T-helper 1 cell treated with Interleukin-12 subunit alpha and Interleukin-12 subunit beta and Interleukin-4 antibody, amounts not matched to agents 30 μg/mL and 1 μg/mL, for 36 hours (primary cell): ENCODE data around the gene TSR1.

Source experiments
- H3K27ac Mint-ChIP-seq: one replicate; pipeline ENCODE4 v1.8.0; 2021; ENCODE audit warnings: mild to moderate bottlenecking, mixed read lengths
- H3K27me3 Mint-ChIP-seq: one replicate; pipeline ENCODE4 v1.8.0; 2021; ENCODE audit warnings: low read depth, mixed read lengths
- H3K36me3 Mint-ChIP-seq: one replicate; pipeline ENCODE4 v1.8.0; 2021; ENCODE audit warnings: low read depth, mixed read lengths
- H3K4me1 Mint-ChIP-seq: one replicate; pipeline ENCODE4 v1.8.0; 2021; ENCODE audit warnings: low read depth, mixed read lengths
- H3K4me3 Mint-ChIP-seq: one replicate; pipeline ENCODE4 v1.8.0; 2021; ENCODE audit warnings: mild to moderate bottlenecking, moderate library complexity, mixed read lengths
- H3K9me3 Mint-ChIP-seq: one replicate; pipeline ENCODE4 v1.8.0; 2021; ENCODE audit warnings: mixed read lengths

TSR1 gene

DNA sequence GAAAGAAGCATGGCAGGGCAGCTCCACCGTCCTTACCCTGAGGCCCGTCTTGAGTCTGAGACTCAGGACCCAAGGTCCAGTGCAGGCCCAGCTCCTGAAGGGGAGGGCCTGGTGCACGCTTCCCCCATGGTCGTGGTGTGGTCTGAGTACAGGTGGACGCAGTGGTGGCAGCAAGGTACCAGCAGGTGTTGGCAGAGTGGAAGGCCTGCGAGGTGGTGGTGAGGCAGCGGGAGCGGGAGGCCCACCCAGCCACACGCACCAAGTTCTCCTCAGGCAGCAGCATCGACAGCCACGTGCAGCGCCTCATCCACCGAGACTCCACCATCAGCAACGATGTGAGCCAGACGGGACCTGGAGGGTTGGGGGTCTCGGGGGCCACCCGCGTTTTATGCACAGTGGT is 36.9 kb upstream of the TSR1 start:
- no peak overlapping the region for H3K27ac Mint-ChIP-seq
- H3K27me3 Mint-ChIP-seq: no peaks in the 10 kb centered on the region
- H3K4me1 Mint-ChIP-seq: no peaks in the 10 kb centered on the region
- H3K9me3 Mint-ChIP-seq: no peaks in the 10 kb centered on the region
- H3K4me3 Mint-ChIP-seq: no peak overlapping the region
- H3K36me3 Mint-ChIP-seq: peaks cover 5% of the 10 kb centered on the region

DNA sequence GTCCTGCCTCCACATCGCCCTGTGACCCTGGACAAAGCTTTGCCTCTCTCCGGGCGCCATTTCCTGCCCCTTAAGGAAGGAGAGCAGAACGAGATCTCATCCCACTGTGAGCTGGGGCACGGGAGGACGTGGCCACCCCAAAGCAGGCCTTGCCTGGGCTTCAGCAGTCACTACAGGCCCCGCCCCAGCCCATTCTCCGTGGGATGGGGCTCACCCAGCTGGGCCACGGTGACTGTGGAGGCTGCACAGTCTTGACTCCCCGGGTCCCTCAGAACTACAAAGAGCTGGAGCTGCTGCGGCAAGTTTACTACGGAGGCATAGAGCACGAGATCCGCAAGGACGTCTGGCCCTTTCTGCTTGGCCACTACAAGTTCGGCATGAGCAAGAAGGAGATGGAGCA is 36.4 kb upstream of the TSR1 start:
- H3K4me3 Mint-ChIP-seq: no peak overlapping the region
- H3K36me3 Mint-ChIP-seq: peaks cover 5% of the 10 kb centered on the region
- no peaks in the 10 kb centered on the region for H3K4me1 Mint-ChIP-seq
- H3K27ac Mint-ChIP-seq: no peak overlapping the region
- no peaks in the 10 kb centered on the region for H3K27me3 Mint-ChIP-seq
- no peaks in the 10 kb centered on the region for H3K9me3 Mint-ChIP-seq

DNA sequence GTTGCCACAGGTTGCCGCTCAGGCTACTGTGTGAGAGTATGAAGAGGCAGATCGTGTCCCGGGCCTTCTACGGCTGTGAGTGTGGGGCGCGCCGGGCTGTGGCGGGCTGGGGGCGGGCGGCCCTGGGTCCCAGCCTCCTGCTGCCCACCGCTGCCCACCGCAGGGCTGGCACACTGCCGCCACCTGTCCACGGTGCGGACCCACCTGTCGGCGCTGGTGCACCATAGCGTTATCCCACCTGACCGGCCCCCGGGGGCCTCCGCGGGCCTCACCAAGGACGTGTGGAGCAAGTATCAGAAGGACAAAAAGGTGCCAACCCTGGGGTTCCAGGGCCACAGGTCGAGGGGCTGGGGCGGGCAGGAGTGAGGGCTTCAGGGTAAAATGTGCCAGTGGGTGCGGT is 35.9 kb upstream of the TSR1 start:
- Mint-ChIP-seq H3K27me3 (no peaks in the 10 kb centered on the region), H3K36me3 (peaks cover 5% of the 10 kb centered on the region), H3K9me3 (no peaks in the 10 kb centered on the region), H3K4me1 (no peaks in the 10 kb centered on the region), H3K4me3 (no peak overlapping the region), H3K27ac (no peak overlapping the region)

DNA sequence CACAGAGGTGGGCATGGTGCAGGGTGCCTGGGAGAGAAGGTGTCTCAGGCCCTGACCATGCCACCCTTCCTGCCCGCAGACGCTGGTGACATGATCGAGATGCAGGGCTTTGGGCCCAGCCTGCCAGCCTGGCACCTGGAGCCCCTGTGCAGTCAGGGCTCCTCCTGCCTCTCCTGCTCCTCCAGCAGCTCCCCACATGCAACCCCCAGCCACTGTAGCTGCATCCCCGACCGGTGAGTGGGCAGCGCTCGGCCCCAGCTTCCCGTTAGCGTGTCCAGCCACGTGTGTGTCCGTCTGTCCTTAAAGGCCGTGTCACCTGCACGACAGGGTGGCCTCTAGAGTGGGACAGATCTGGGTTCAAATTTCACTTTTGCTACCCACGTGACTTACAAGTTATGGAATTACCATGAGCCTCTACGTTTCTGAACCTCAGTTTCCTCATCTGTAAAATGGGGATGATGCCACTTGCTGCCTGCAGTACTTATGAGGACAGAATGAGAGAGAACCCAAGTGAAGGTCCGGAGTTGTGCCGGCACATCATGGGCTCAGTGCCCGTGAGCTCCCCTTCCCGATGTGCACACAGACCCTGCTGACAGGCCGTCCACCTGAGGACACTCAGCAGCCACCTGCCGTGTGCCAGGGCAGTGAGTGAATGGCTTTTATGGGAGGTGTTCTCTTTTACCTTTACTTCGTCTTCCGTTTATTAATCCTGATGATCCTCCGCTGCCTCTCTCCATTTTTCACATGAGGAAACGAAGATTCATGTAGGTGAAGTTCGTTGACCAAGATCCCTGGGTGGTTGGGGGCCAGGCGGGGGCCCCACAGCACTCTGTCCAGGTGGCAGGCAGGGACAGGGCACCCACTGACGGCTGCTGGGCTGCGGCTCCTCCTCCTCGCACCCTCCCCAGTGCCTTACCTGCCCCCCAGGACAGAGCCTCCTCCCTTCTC is 35.2 kb upstream of the TSR1 start:
- Mint-ChIP-seq H3K9me3 (no peaks in the 10 kb centered on the region), H3K36me3 (peaks cover 1% of the 10 kb centered on the region), H3K4me3 (no peak overlapping the region), H3K27ac (no peak overlapping the region), H3K4me1 (no peaks in the 10 kb centered on the region), H3K27me3 (no peaks in the 10 kb centered on the region)

DNA sequence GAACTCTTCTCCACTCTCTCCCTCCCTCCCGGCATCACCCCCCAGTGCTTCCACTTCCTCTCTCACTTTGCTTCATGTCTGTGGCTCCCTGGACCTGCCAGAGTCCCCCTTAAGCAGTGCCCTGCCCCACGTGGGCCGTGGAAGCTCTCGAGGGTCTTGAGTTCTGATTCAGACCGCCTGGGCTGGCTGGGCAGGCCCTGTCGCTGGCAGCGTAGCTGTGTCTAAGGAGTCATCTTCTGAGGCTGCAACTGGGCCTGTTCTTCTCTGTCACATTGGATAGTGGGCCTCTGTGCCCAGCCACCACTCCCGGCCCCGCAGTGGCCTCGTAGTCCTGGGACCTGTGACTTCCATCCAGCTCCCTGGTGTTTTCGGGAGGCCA is 33.9 kb upstream of the TSR1 start:
- Mint-ChIP-seq H3K27ac (peak overlapping the region; percentile 26), H3K27me3 (no peaks in the 10 kb centered on the region), H3K36me3 (peaks cover 1% of the 10 kb centered on the region), H3K4me1 (no peaks in the 10 kb centered on the region), H3K9me3 (no peaks in the 10 kb centered on the region), H3K4me3 (no peak overlapping the region)

DNA sequence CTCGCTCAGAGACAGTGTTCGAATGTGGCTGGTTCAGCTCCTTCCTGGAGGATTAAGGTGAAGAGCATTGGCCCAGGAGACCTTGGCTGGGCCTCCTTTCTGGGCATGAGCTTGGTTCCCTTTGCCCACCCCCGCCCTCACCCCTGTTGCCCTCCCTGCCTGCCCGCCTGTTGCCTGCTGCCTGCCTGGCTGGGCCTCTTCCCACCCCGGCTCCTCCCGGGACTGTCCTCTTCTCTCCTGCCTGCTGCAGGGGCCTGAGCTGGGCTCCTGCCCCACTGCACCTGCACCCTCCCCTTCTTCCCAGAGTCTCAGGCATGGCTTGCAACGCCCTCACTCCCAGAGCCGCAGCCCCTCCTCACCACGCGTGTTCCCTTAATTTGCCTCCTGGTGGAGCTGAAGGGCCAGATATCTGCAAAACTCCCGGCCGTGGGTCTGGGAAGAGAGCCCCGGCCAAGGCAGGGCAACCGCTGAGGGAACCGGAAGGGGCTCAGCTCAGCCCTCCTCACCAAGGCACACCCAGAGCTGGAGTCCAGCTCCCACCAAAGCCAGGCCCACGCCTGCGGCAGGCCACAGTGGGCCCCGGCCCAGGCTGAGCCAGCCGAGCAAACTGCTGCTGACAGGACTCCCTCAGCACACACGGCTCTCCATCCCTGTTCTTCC is 33.4 kb upstream of the TSR1 start:
- H3K4me3 Mint-ChIP-seq: no peak overlapping the region
- H3K9me3 Mint-ChIP-seq: no peaks in the 10 kb centered on the region
- no peaks in the 10 kb centered on the region for H3K4me1 Mint-ChIP-seq
- peaks cover 1% of the 10 kb centered on the region for H3K36me3 Mint-ChIP-seq
- H3K27ac Mint-ChIP-seq: no peak overlapping the region
- no peaks in the 10 kb centered on the region for H3K27me3 Mint-ChIP-seq

DNA sequence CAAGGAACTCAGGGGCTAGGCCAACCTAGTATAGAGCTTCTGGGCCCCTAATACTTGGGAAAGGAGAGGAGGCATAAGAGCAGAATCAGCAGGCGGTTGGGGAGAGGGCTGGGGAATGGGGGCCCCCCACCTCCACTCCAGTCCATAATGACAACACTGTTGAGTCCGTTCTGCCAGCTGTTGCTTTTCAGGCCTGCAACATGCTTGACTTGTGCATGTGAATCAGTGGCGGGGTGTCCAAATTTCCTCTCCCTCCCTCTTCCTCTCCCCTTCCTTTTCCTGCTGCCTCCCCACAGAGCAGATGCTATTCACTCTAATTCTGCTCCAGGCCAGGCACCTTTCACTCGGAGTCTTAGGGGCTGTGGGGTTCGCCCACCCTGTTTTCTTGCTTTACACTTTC is 32.8 kb upstream of the TSR1 start:
- no peaks in the 10 kb centered on the region for H3K4me1 Mint-ChIP-seq
- no peaks in the 10 kb centered on the region for H3K27me3 Mint-ChIP-seq
- peaks cover 1% of the 10 kb centered on the region for H3K36me3 Mint-ChIP-seq
- no peak overlapping the region for H3K4me3 Mint-ChIP-seq
- no peak overlapping the region for H3K27ac Mint-ChIP-seq
- no peaks in the 10 kb centered on the region for H3K9me3 Mint-ChIP-seq

DNA sequence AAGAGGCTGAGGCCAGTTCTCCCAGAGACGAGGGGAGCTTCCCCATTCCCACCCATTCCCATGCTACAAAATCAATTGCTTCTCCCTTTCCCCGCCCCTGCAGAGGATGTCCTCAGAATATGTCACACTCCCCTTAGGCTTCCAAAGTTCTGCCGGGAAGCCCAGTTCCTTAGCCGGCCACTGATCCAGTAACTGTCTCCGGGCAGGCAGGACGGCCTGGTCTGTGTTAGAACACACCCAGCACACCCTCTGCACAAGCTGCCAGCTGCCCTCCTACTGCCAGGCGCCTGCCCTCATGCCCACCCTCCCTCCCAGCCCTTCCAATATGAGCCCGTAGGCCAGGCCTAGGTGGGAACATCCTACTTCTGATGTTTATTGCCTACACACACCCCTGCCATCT is 32.1 kb upstream of the TSR1 start:
- Mint-ChIP-seq H3K27me3 (no peaks in the 10 kb centered on the region), H3K27ac (no peak overlapping the region), H3K36me3 (peaks cover 1% of the 10 kb centered on the region), H3K4me3 (no peak overlapping the region), H3K9me3 (no peaks in the 10 kb centered on the region), H3K4me1 (no peaks in the 10 kb centered on the region)

DNA sequence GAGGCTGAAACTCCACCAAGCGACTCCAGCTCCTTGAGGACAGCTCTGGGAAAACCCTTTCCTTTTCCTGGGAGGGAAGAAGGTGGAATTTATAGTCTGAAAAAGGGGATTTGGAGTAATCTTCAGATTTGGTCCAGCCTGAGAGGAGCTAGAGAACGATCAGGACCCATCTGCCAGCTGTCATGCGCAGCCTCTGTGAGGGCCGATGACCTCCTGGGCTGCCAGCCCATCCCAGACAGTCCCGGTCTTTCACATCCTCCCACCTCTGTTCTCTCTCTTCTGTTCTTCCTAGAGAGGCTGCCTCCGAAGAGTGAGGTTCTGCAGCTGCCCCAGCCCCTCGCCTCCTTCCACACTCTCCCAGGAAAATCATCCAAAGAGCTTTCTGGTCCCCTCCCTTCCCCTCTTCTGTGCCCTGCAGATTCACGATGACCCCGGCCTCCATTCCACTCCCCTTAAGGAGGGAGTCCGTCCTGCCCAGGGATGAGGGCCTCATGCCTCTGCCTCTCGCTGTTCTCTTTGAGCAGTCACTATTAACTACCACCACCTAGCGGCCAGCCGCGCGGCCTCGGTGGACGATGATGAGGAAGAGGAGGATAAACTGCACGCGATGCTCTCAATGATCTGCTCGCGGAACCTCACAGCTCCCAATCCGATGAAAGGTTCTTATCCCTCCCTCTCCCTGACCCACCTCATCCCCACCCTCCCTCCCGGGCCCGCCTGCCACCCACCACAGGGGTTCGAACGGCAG is 30.7 kb upstream of the TSR1 start:
- H3K27me3 Mint-ChIP-seq: no peaks in the 10 kb centered on the region
- H3K4me3 Mint-ChIP-seq: no peak overlapping the region
- no peak overlapping the region for H3K27ac Mint-ChIP-seq
- H3K36me3 Mint-ChIP-seq: peaks cover 4% of the 10 kb centered on the region
- no peaks in the 10 kb centered on the region for H3K9me3 Mint-ChIP-seq
- H3K4me1 Mint-ChIP-seq: no peaks in the 10 kb centered on the region

DNA sequence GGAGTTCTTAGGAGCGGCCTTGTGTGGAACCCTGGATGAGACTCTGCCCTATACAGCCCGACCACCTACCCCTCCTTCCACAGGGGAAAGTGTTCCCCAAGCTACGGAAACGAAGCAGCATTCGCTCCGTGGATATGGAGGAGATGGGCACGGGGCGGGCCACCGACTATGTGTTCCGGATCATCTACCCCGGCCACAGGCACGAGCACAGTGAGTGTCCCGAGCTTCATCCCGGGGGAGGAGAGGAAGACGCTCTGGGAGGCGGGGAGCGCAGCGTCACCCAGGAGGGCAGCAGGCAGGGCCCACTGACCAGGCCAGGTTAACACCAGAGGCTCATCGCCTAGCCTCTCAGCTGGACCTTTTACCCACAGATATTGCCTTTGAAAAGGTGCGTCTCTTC is 28.9 kb upstream of the TSR1 start:
- Mint-ChIP-seq H3K27me3 (no peaks in the 10 kb centered on the region), H3K4me1 (no peaks in the 10 kb centered on the region), H3K4me3 (no peak overlapping the region), H3K36me3 (peaks cover 3% of the 10 kb centered on the region), H3K27ac (no peak overlapping the region), H3K9me3 (no peaks in the 10 kb centered on the region)

DNA sequence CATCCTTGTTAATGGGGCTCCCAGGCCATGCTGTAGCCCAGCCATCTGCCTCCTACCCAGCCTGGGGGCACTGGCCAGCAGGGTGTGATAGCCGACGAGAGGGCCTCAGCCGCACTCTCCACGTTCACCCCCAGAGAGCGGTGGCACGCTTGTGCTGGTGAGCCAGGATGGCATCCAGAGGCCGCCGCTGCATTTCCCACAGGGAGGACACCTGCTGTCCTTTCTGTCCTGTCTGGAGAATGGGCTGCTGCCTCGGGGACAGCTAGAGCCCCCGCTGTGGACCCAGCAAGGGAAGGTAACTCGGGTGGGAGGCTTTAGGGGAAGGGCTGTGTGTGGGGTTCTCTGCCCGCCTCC is 28.5 kb upstream of the TSR1 start:
- no peak overlapping the region for H3K27ac Mint-ChIP-seq
- no peak overlapping the region for H3K4me3 Mint-ChIP-seq
- no peaks in the 10 kb centered on the region for H3K4me1 Mint-ChIP-seq
- no peaks in the 10 kb centered on the region for H3K9me3 Mint-ChIP-seq
- H3K27me3 Mint-ChIP-seq: no peaks in the 10 kb centered on the region
- H3K36me3 Mint-ChIP-seq: peaks cover 3% of the 10 kb centered on the region

DNA sequence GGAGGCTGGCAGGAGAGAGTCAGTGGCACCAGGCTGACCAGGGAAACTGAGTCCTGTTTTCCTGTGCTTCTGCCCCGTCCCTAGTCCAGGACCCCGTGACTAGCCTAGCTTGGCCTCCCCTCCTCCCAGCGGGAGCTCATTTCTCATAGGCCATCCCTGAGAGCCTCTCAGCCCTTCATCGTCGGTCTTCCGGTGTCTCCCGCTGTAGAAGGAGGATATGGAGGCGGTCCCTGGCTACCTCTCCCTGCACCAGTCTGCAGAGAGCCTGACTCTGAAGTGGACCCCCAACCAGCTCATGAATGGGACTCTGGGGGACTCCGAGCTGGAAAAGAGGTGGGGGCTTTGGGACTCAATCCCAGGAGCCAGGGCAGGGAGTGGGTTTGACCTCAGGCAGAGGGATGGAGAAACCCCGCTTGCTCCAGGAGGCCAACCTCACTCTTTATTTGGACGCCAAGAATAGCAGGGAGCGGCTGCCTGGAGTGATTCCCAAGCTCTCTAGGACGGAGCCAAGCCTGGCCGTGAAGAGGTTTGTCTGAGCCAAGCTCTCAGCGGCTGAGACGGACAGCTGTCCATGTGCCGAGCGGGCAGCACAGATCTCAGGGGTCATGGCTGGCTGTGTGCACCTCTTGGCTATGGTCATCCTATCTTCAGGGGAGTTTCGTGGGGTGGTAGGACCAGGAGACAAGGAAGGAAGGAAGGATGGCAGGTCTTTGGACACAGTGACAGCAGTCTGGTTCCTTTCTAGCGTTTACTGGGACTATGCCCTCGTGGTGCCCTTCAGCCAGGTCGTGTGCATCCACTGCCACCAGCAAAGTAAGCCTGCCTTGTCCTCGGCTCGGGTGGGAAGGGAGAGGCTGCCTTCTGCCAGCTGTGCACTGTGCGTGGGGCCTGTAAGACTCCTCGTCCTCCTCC is 27.9 kb upstream of the TSR1 start:
- H3K27me3 Mint-ChIP-seq: no peaks in the 10 kb centered on the region
- H3K4me1 Mint-ChIP-seq: no peaks in the 10 kb centered on the region
- H3K36me3 Mint-ChIP-seq: peaks cover 3% of the 10 kb centered on the region
- H3K27ac Mint-ChIP-seq: no peak overlapping the region
- H3K9me3 Mint-ChIP-seq: no peaks in the 10 kb centered on the region
- no peak overlapping the region for H3K4me3 Mint-ChIP-seq

DNA sequence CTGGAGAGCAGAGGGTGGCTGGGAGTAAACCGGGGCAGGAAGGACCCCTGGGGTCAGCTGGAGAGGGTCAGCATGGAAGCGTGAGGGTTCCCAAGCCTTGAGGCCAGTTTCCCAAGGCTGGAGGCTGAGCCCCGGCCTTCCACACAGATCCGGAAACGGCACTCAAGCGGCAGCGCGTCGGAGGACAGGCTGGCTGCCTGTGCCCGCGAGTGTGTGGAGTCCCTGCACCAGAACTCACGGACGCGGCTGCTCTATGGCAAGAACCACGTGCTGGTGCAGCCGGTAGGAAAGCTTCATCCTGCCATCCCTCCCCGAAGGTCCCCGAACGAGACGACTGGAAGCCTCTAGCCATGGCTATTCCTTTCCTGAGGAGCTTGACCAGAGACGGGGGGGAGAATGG is 27.1 kb upstream of the TSR1 start:
- H3K27me3 Mint-ChIP-seq: no peaks in the 10 kb centered on the region
- H3K9me3 Mint-ChIP-seq: no peaks in the 10 kb centered on the region
- no peak overlapping the region for H3K4me3 Mint-ChIP-seq
- peaks cover 3% of the 10 kb centered on the region for H3K36me3 Mint-ChIP-seq
- H3K27ac Mint-ChIP-seq: no peak overlapping the region
- no peaks in the 10 kb centered on the region for H3K4me1 Mint-ChIP-seq

DNA sequence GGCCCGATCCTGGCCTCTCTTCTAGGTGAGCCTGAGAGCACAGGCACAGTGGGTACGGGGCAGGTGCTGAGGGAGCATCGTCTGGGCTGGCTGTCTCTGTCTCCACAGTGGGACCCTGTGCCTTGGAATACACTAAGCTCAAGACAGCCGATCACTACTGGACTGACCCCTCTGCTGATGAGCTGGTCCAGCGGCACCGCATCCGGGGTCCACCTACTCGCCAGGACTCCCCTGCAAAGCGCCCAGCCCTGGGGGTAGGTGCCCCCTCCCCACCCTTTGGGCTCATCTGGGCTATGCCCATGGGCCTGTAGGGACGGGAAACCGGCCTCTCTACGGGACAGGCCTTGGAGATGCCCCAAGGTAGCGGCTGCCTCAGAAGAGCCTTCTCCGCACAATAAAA is 26.6 kb upstream of the TSR1 start:
- Mint-ChIP-seq H3K4me3 (no peak overlapping the region), H3K27ac (no peak overlapping the region), H3K4me1 (no peaks in the 10 kb centered on the region), H3K27me3 (no peaks in the 10 kb centered on the region), H3K9me3 (no peaks in the 10 kb centered on the region), H3K36me3 (peaks cover 3% of the 10 kb centered on the region)
